ES-I3 (cell line): ENCODE results near the gene ZC3H18.
"Not testable (repeated sequence)": the region's sequence is repeated elsewhere in the genome, so short reads cannot be mapped to it uniquely, and the experiment has no call there.

Experiments
- H3K36me3 ChIP-seq: 2 replicates; pipeline ENCODE4 v1.6.1; 2013; ENCODE audit warnings: mild to moderate bottlenecking, low read length, control low read depth, moderate library complexity; ENCODE audit not compliant: insufficient read depth
- H3K4me1 ChIP-seq: 2 replicates; pipeline ENCODE4 v1.6.1; 2013; ENCODE audit warnings: mild to moderate bottlenecking, control low read depth, low read length; ENCODE audit not compliant: insufficient read depth
- H3K9ac ChIP-seq: 2 replicates; pipeline ENCODE4 v1.6.1; 2013; ENCODE audit warnings: low read depth, mild to moderate bottlenecking, low read length, moderate library complexity
- H3K9me3 ChIP-seq: 2 replicates; pipeline ENCODE4 v1.6.1; 2013; ENCODE audit warnings: mild to moderate bottlenecking, low read length, moderate library complexity; ENCODE audit not compliant: control insufficient read depth, insufficient read depth

Gene ZC3H18

GRCh38 chr16:88608076-88608475, 37.9 kb downstream of the ZC3H18 start:
- no peak overlapping the region for H3K9ac ChIP-seq
- H3K9me3 ChIP-seq = no peaks in the 10 kb centered on the region
- 0 out of 2 replicates have a peak, but pooled peaks cover 5% of the 10 kb centered on the region for H3K4me1 ChIP-seq
- H3K36me3 ChIP-seq = no peaks in the 10 kb centered on the region

GRCh38 chr16:88609426-88609825, 39.2 kb downstream of the ZC3H18 start:
- not testable (repeated sequence) for H3K36me3 ChIP-seq, H3K4me1 ChIP-seq, H3K9me3 ChIP-seq, H3K9ac ChIP-seq

- no peak overlapping the region for H3K9ac ChIP-seq
- no peaks in the 10 kb centered on the region for H3K9me3 ChIP-seq
- no peaks in the 10 kb centered on the region for H3K36me3 ChIP-seq
- H3K4me1 ChIP-seq = 0 out of 2 replicates have a peak, but pooled peaks cover 5% of the 10 kb centered on the region
Observed at GRCh38 chr16:88610080-88610479, 39.9 kb downstream of the ZC3H18 start.

- no peak overlapping the region for H3K9ac ChIP-seq
- no peaks in the 10 kb centered on the region for H3K9me3 ChIP-seq
- H3K4me1 ChIP-seq = 0 out of 2 replicates have a peak, but pooled peaks cover 5% of the 10 kb centered on the region
- no peaks in the 10 kb centered on the region for H3K36me3 ChIP-seq
Observed at GRCh38 chr16:88610909-88611812, 41.0 kb downstream of the ZC3H18 start.

GRCh38 chr16:88613293-88613692, 43.1 kb downstream of the ZC3H18 start:
- Histone ChIP-seq H3K9ac (no peak overlapping the region), H3K36me3 (no peaks in the 10 kb centered on the region), H3K9me3 (no peaks in the 10 kb centered on the region), H3K4me1 (0 out of 2 replicates have a peak, but pooled peaks cover 5% of the 10 kb centered on the region)

GRCh38 chr16:88613911-88614817, 44.0 kb downstream of the ZC3H18 start:
- Histone ChIP-seq H3K36me3 (no peaks in the 10 kb centered on the region), H3K9ac (no peak overlapping the region), H3K9me3 (no peaks in the 10 kb centered on the region), H3K4me1 (0 out of 2 replicates have a peak, but pooled peaks cover 5% of the 10 kb centered on the region)

- no peak overlapping the region for H3K9ac ChIP-seq
- H3K4me1 ChIP-seq = 0 out of 2 replicates have a peak, but pooled peaks cover 5% of the 10 kb centered on the region
- no peaks in the 10 kb centered on the region for H3K36me3 ChIP-seq
Observed at GRCh38 chr16:88614818-88615580, 44.8 kb downstream of the ZC3H18 start.

GRCh38 chr16:88616320-88616719, 46.1 kb downstream of the ZC3H18 start:
- Histone ChIP-seq H3K4me1 (no peaks in the 10 kb centered on the region), H3K9ac (no peak overlapping the region; the same call in 1 of the 2 replicates), H3K36me3 (no peaks in the 10 kb centered on the region), H3K9me3 (no peaks in the 10 kb centered on the region)

More at GRCh38 chr16:88614818-88615580, 44.8 kb downstream of the ZC3H18 start:
- no peaks in the 10 kb centered on the region for H3K9me3 ChIP-seq

- H3K4me1 ChIP-seq = no peaks in the 10 kb centered on the region
- no peaks in the 10 kb centered on the region for H3K36me3 ChIP-seq
- H3K9ac ChIP-seq = no peak overlapping the region
Observed at GRCh38 chr16:88616736-88617135, 46.5 kb downstream of the ZC3H18 start.

GRCh38 chr16:88617268-88618031, 47.2 kb downstream of the ZC3H18 start:
- H3K4me1 ChIP-seq = no peaks in the 10 kb centered on the region
- H3K9ac ChIP-seq = no peak overlapping the region
- H3K36me3 ChIP-seq = no peaks in the 10 kb centered on the region
- no peaks in the 10 kb centered on the region for H3K9me3 ChIP-seq

More at GRCh38 chr16:88616736-88617135, 46.5 kb downstream of the ZC3H18 start:
- H3K9me3 ChIP-seq = no peaks in the 10 kb centered on the region

GRCh38 chr16:88618182-88618955, 48.2 kb downstream of the ZC3H18 start:
- H3K36me3 ChIP-seq = 0 out of 2 replicates have a peak, but pooled peaks cover 2% of the 10 kb centered on the region

GRCh38 chr16:88618956-88619667, 48.9 kb downstream of the ZC3H18 start:
- no peaks in the 10 kb centered on the region for H3K4me1 ChIP-seq
- 0 out of 2 replicates have a peak, but pooled peaks cover 2% of the 10 kb centered on the region for H3K36me3 ChIP-seq
- H3K9me3 ChIP-seq = no peaks in the 10 kb centered on the region
- H3K9ac ChIP-seq = no peak overlapping the region

More at GRCh38 chr16:88618182-88618955, 48.2 kb downstream of the ZC3H18 start:
- no peaks in the 10 kb centered on the region for H3K4me1 ChIP-seq
- no peak overlapping the region for H3K9ac ChIP-seq
- no peaks in the 10 kb centered on the region for H3K9me3 ChIP-seq
